ENCODE data around the gene CRADD. TPM values are rescaled to one million over a fixed set of nuclear protein-coding genes. Genes with fewer than 3 reads are reported as not detected.
"Not testable (repeated sequence)": the region's sequence is repeated elsewhere in the genome, so short reads cannot be mapped to it uniquely, and the experiment has no call there.

The CRADD gene
- total RNA-seq (2014; rRNA removed; shearing (Covaris generic); ENCODE audit: low replicate concordance), result 27.9 and 51.9 TPM in 2 replicates

GRCh38 chr12:93677195-93678064, at the start of gene CRADD:
CRADD (plus strand) TSS chr12:93677375.
- H3K9me3 ChIP-seq, result no peaks in the 10 kb centered on the region
- peak; percentile 76 for DNase-seq
- no peaks in the 10 kb centered on the region for H3K27me3 ChIP-seq
- no peaks in the 10 kb centered on the region for H3K36me3 ChIP-seq
- peak within 1 kb of the TSS; percentile 64 for H3K4me3 ChIP-seq

GRCh38 chr12:93632383-93632782, 44.8 kb upstream of the CRADD start:
- Histone ChIP-seq H3K27me3 (no peaks in the 10 kb centered on the region), H3K9me3 (peaks cover 15% of the 10 kb centered on the region), H3K4me3 (no peak overlapping the region), H3K36me3 (no peaks in the 10 kb centered on the region; the same call in 1 of the 2 replicates)
- no peak for DNase-seq

- no peak for DNase-seq
- Histone ChIP-seq H3K9me3 (peaks cover 8% of the 10 kb centered on the region), H3K4me3 (no peak overlapping the region), H3K27me3 (no peaks in the 10 kb centered on the region), H3K36me3 (no peaks in the 10 kb centered on the region)
Measured at GRCh38 chr12:93634416-93634815, 42.8 kb upstream of the CRADD start.

- Histone ChIP-seq H3K4me3 (no peak overlapping the region), H3K9me3 (peaks cover 6% of the 10 kb centered on the region), H3K36me3 (no peaks in the 10 kb centered on the region), H3K27me3 (no peaks in the 10 kb centered on the region)
- DNase-seq, result no peak
Measured at GRCh38 chr12:93636708-93637107, 40.5 kb upstream of the CRADD start.

- Histone ChIP-seq H3K9me3 (peaks cover 2% of the 10 kb centered on the region; the same call in 1 of the 2 replicates), H3K4me3 (no peak overlapping the region), H3K36me3 (no peaks in the 10 kb centered on the region), H3K27me3 (no peaks in the 10 kb centered on the region)
- no peak for DNase-seq
Measured at GRCh38 chr12:93638095-93638494, 39.1 kb upstream of the CRADD start.

GRCh38 chr12:93638954-93639353, 38.2 kb upstream of the CRADD start:
- H3K36me3 ChIP-seq, result no peaks in the 10 kb centered on the region
- no peak for DNase-seq
- H3K9me3 ChIP-seq, result peaks cover 2% of the 10 kb centered on the region; the same call in 1 of the 2 replicates
- no peaks in the 10 kb centered on the region for H3K27me3 ChIP-seq
- no peak overlapping the region for H3K4me3 ChIP-seq

GRCh38 chr12:93639406-93639805, 37.8 kb upstream of the CRADD start:
- no peak for DNase-seq
- Histone ChIP-seq H3K4me3 (no peak overlapping the region), H3K9me3 (peaks cover 2% of the 10 kb centered on the region; the same call in 1 of the 2 replicates), H3K36me3 (no peaks in the 10 kb centered on the region), H3K27me3 (no peaks in the 10 kb centered on the region)

- H3K36me3 ChIP-seq, DNase-seq, H3K27me3 ChIP-seq, H3K9me3 ChIP-seq, H3K4me3 ChIP-seq: not testable (repeated sequence)
Measured at GRCh38 chr12:93641380-93641779, 35.8 kb upstream of the CRADD start.

- Histone ChIP-seq H3K36me3 (no peaks in the 10 kb centered on the region), H3K27me3 (no peaks in the 10 kb centered on the region), H3K9me3 (no peaks in the 10 kb centered on the region), H3K4me3 (no peak overlapping the region)
- DNase-seq, result no peak
Measured at GRCh38 chr12:93642751-93643150, 34.4 kb upstream of the CRADD start.

- Histone ChIP-seq H3K27me3 (no peaks in the 10 kb centered on the region), H3K9me3 (no peaks in the 10 kb centered on the region), H3K4me3 (no peak overlapping the region), H3K36me3 (no peaks in the 10 kb centered on the region)
- no peak for DNase-seq
Measured at GRCh38 chr12:93645702-93646101, 31.5 kb upstream of the CRADD start.

- no peak overlapping the region for H3K4me3 ChIP-seq
- DNase-seq, result no peak
- H3K36me3 ChIP-seq, result no peaks in the 10 kb centered on the region
- H3K9me3 ChIP-seq, result no peaks in the 10 kb centered on the region
- no peaks in the 10 kb centered on the region for H3K27me3 ChIP-seq
Measured at GRCh38 chr12:93650626-93651025, 26.5 kb upstream of the CRADD start.

GRCh38 chr12:93653079-93653478, 24.1 kb upstream of the CRADD start:
- no peak overlapping the region for H3K4me3 ChIP-seq
- H3K9me3 ChIP-seq, result no peaks in the 10 kb centered on the region
- no peaks in the 10 kb centered on the region for H3K27me3 ChIP-seq
- no peak for DNase-seq
- no peaks in the 10 kb centered on the region for H3K36me3 ChIP-seq

- no peak for DNase-seq
- no peaks in the 10 kb centered on the region for H3K36me3 ChIP-seq
- no peak overlapping the region for H3K4me3 ChIP-seq
- H3K9me3 ChIP-seq, result no peaks in the 10 kb centered on the region
- no peaks in the 10 kb centered on the region for H3K27me3 ChIP-seq
Measured at GRCh38 chr12:93653712-93654111, 23.5 kb upstream of the CRADD start.

- Histone ChIP-seq H3K27me3 (no peaks in the 10 kb centered on the region), H3K4me3 (no peak overlapping the region), H3K9me3 (no peaks in the 10 kb centered on the region), H3K36me3 (no peaks in the 10 kb centered on the region)
- DNase-seq, result no peak
Measured at GRCh38 chr12:93654421-93654820, 22.8 kb upstream of the CRADD start.

- Histone ChIP-seq H3K9me3 (no peaks in the 10 kb centered on the region), H3K36me3 (no peaks in the 10 kb centered on the region), H3K27me3 (no peaks in the 10 kb centered on the region), H3K4me3 (no peak overlapping the region)
- DNase-seq, result no peak
Measured at GRCh38 chr12:93657071-93657470, 20.1 kb upstream of the CRADD start.

GRCh38 chr12:93661021-93661420, 16.2 kb upstream of the CRADD start:
- peaks cover 2% of the 10 kb centered on the region; the same call in 1 of the 2 replicates for H3K9me3 ChIP-seq

GRCh38 chr12:93663006-93663728, 14.0 kb upstream of the CRADD start:
- no peak for DNase-seq
- no peaks in the 10 kb centered on the region for H3K27me3 ChIP-seq
- H3K4me3 ChIP-seq, result no peak overlapping the region
- H3K9me3 ChIP-seq, result peaks cover 2% of the 10 kb centered on the region; the same call in 1 of the 2 replicates
- no peaks in the 10 kb centered on the region for H3K36me3 ChIP-seq

More at GRCh38 chr12:93661021-93661420, 16.2 kb upstream of the CRADD start:
- no peak for DNase-seq
- H3K36me3 ChIP-seq, result no peaks in the 10 kb centered on the region
- no peaks in the 10 kb centered on the region for H3K27me3 ChIP-seq
- no peak overlapping the region for H3K4me3 ChIP-seq
